ENCODE measurements around the gene MEX3D. TPM values are rescaled to one million over a fixed set of nuclear protein-coding genes. Genes with fewer than 3 reads are reported as not detected.

MEX3D gene
- 10 to 100 TPM; 16.5 to 18.0 TPM for total RNA-seq

GRCh38 chr19:1568320-1569019 is at the start of gene MEX3D:
Gene MEX3D, minus strand, starts transcription at chr19:1568325. Its CDS starts 267 bp downstream, at chr19:1568058.

GRCh38 chr19:1605236-1606137 is 37.4 kb upstream of the MEX3D start, which contains the start of gene UQCR11:
Gene UQCR11, minus strand, starts transcription at chr19:1605462. Its CDS starts 53 bp downstream, at chr19:1605409.

GRCh38 chr19:1592755-1593500 is 24.8 kb upstream of the MEX3D start, which contains the start of gene MBD3:
Gene MBD3, minus strand, starts transcription at chr19:1592865. Its CDS starts 234 bp downstream, at chr19:1592631.

GRCh38 chr19:1523412-1524286 is 44.5 kb downstream of the MEX3D start, which contains the start of gene PLK5:
Gene PLK5, plus strand, starts transcription at chr19:1524077. Its CDS starts 2,920 bp downstream, at chr19:1526997.

GRCh38 chr19:1512671-1513498 is 55.2 kb downstream of the MEX3D start, which contains the start of gene ADAMTSL5:
Gene ADAMTSL5, minus strand, starts transcription at chr19:1513019. Its CDS starts 2,076 bp downstream, at chr19:1510943.

Small RNA genes within 50 kb of the gene (small RNA-seq; reads per million reads assigned to genes)
- gene AC005943.2, result 0 reads per million in 2 donors
- gene RN7SL477P, result 0 reads per million in 2 donors
- 0 reads per million in 2 donors for gene RNU6-1223P

Other genes starting within 250 kb of the MEX3D start
- 10 to 100 TPM; 87.2 to 89.5 TPM for gene NDUFS7, start 184.4 kb downstream of the MEX3D start, total RNA-seq
- gene GAMT, start 166.8 kb downstream of the MEX3D start, total RNA-seq, result 10 to 100 TPM; 19.3 to 20.6 TPM
- 10 to 100 TPM; 41.6 to 61.6 TPM for gene DAZAP1, start 160.7 kb downstream of the MEX3D start, total RNA-seq
- gene RPS15, start 129.9 kb downstream of the MEX3D start, total RNA-seq, result 100 to 1,000 TPM; 480 to 582 TPM
- under 1 TPM; under 0.01 TPM for gene APC2, start 118.2 kb downstream of the MEX3D start, total RNA-seq
- 10 to 100 TPM; 20.0 to 26.6 TPM for gene C19orf25, start 89.1 kb downstream of the MEX3D start, total RNA-seq
- 1 to 10 TPM in 1 of 2 donors, under 1 TPM in 1; 0.67 to 2.4 TPM for gene PCSK4, start 78.0 kb downstream of the MEX3D start, total RNA-seq
- gene REEP6, start 77.1 kb downstream of the MEX3D start, total RNA-seq, result 1 to 10 TPM; 3.0 to 3.1 TPM
- gene ADAMTSL5, start 55.3 kb downstream of the MEX3D start, total RNA-seq, result 1 to 10 TPM; 1.7 to 2.4 TPM
- gene PLK5, start 44.2 kb downstream of the MEX3D start, total RNA-seq, result under 1 TPM in 1 of 2 donors, not detected in 1; under 0.01 TPM
- gene MBD3, start 24.5 kb upstream of the MEX3D start, total RNA-seq, result 10 to 100 TPM; 68.1 to 69.3 TPM
- gene UQCR11, start 37.1 kb upstream of the MEX3D start, total RNA-seq, result 10 to 100 TPM; 38.9 to 56.3 TPM
- gene TCF3, start 84.3 kb upstream of the MEX3D start, total RNA-seq, result 10 to 100 TPM; 34.8 to 49.3 TPM
- not detected for gene ONECUT3, start 185.2 kb upstream of the MEX3D start, total RNA-seq
- gene ATP8B3, start 244.0 kb upstream of the MEX3D start, total RNA-seq, result 1 to 10 TPM; 1.7 to 4.0 TPM

Data from melanocyte of skin (primary cell).